Measurements from ENCODE around the gene ALG9. TPM values are rescaled to one million over a fixed set of nuclear protein-coding genes. Genes with fewer than 3 reads are reported as not detected.

The ALG9 gene
- total RNA-seq, 1 experiment from 2014 or later: 23.7 TPM

GRCh38 chr11:111778047-111778558 is 93.3 kb downstream of the ALG9 start (continued):
- TF ChIP-seq CTCF (IDR thresholded peaks at IDR 0.05 in 2 of 3, conservative IDR thresholded peaks at IDR 0.05 in 1 of 3; ENCODE audit: borderline replicate concordance in 1 of 3, insufficient read depth in 1 of 3, low read depth in 2 of 3, low read length in 2 of 3): no peak
- no peak for TF ChIP-seq MAX (IDR thresholded peaks at IDR 0.05)
- no peak for TF ChIP-seq ELF1 (IDR thresholded peaks at IDR 0.05; ENCODE audit: borderline replicate concordance, low read depth)
- no peak for TF ChIP-seq CEBPB (IDR thresholded peaks at IDR 0.05; ENCODE audit: low read depth)
- no peak for TF ChIP-seq ZNF274 (IDR thresholded peaks at IDR 0.05; ENCODE audit: low read depth, low read length)
- TF ChIP-seq CBX3 (IDR thresholded peaks at IDR 0.05; ENCODE audit: low read depth): no peak

GRCh38 chr11:111777094-111778046 is 94.0 kb downstream of the ALG9 start:
- Histone ChIP-seq H3K27ac (ENCODE audit: low read depth, low read length) (no peak overlapping the region), H3K27me3 (ENCODE audit: insufficient read depth, low read length) (no peaks in the 10 kb centered on the region), H3K36me3 (ENCODE audit: control insufficient read depth in 1 of 2, insufficient read depth in 2 of 2, low read length in 2 of 2) (no peaks in the 10 kb centered on the region), H3K9me2 (ENCODE audit: insufficient read depth) (no peaks in the 10 kb centered on the region), H4K20me1 (ENCODE audit: insufficient read depth) (no peaks in the 10 kb centered on the region), H3K4me3 (replicated peaks in 1 of 2; ENCODE audit: low read depth in 1 of 2, low read length in 2 of 2) (no peak overlapping the region), H2AFZ (ENCODE audit: low read depth, low read length, poor library complexity, severe bottlenecking) (no peak overlapping the region), H3K9ac (ENCODE audit: low read length) (no peak overlapping the region), H3K9me3 (ENCODE audit: control insufficient read depth in 1 of 2, insufficient read depth in 1 of 2, low read depth in 1 of 2, low read length in 2 of 2) (no peaks in the 10 kb centered on the region), H3K79me2 (ENCODE audit: insufficient read depth, low read length) (no peaks in the 10 kb centered on the region), H3K4me2 (ENCODE audit: low read length) (no peak overlapping the region), H3K4me1 (ENCODE audit: control insufficient read depth in 1 of 2, insufficient read depth in 2 of 2, low read length in 2 of 2) (no peaks in the 10 kb centered on the region)
- peak; percentile 95 for ATAC-seq
- intact Hi-C loops (cut with micrococcal nuclease): loop anchor here (1.0 to 5.0 kb wide), 5 partner anchors 65 to 323 kb away; partner anchors contain the start of gene SIK2
- ChIA-PET POLR2A (interaction anchor here (1.3 kb wide), 1 partner anchor 173 kb away, joined by 4 read pairs; no protein-coding TSS in a partner anchor), CTCF (interaction anchor here (0.5 to 3.4 kb wide), 27 partner anchors 9 to 325 kb away, joined by 3 to 31 read pairs (median 3); partner anchors contain the start of gene PPP2R1B), RAD21 (ENCODE audit: low non-redundant PET in 1 of 2, low total read pairs in 2 of 2, uncharacterized antibody in 2 of 2, unreplicated experiment in 2 of 2) (interaction anchor here in 1 of 2 experiments (0.8 to 1.0 kb wide), 2 partner anchors 175 to 191 kb away, joined by 3 to 4 read pairs; partner anchors contain the start of gene SIK2)
- no TSS peak for BruUV-seq (replicated peaks)
- TF ChIP-seq, protein P1, sequence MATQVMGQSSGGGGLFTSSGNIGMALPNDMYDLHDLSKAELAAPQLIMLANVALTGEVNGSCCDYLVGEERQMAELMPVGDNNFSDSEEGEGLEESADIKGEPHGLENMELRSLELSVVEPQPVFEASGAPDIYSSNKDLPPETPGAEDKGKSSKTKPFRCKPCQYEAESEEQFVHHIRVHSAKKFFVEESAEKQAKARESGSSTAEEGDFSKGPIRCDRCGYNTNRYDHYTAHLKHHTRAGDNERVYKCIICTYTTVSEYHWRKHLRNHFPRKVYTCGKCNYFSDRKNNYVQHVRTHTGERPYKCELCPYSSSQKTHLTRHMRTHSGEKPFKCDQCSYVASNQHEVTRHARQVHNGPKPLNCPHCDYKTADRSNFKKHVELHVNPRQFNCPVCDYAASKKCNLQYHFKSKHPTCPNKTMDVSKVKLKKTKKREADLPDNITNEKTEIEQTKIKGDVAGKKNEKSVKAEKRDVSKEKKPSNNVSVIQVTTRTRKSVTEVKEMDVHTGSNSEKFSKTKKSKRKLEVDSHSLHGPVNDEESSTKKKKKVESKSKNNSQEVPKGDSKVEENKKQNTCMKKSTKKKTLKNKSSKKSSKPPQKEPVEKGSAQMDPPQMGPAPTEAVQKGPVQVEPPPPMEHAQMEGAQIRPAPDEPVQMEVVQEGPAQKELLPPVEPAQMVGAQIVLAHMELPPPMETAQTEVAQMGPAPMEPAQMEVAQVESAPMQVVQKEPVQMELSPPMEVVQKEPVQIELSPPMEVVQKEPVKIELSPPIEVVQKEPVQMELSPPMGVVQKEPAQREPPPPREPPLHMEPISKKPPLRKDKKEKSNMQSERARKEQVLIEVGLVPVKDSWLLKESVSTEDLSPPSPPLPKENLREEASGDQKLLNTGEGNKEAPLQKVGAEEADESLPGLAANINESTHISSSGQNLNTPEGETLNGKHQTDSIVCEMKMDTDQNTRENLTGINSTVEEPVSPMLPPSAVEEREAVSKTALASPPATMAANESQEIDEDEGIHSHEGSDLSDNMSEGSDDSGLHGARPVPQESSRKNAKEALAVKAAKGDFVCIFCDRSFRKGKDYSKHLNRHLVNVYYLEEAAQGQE (IDR thresholded peaks at IDR 0.05; ENCODE audit: low read depth): no peak
- TF ChIP-seq RAD21 (IDR thresholded peaks at IDR 0.05; ENCODE audit: low read depth) (peak; percentile 95), FOSL1 (IDR thresholded peaks at IDR 0.05; ENCODE audit: low read depth) (no peak), CEBPB (IDR thresholded peaks at IDR 0.05; ENCODE audit: low read depth) (no peak), MAX (IDR thresholded peaks at IDR 0.05) (peak; percentile 25; the same call in 1 of the 2 replicates), SIN3A (IDR thresholded peaks at IDR 0.05; ENCODE audit: low read depth) (peak; percentile 25; the same call in 1 of the 2 replicates), POLR2AphosphoS5 (IDR thresholded peaks at IDR 0.05; ENCODE audit: low read depth, low read length) (no peak), CTCF (IDR thresholded peaks at IDR 0.05 in 2 of 3, conservative IDR thresholded peaks at IDR 0.05 in 1 of 3; ENCODE audit: borderline replicate concordance in 1 of 3, insufficient read depth in 1 of 3, low read depth in 2 of 3, low read length in 2 of 3) (peak; percentile 68 to 93 (median 82))
- TF ChIP-seq, protein P2, sequence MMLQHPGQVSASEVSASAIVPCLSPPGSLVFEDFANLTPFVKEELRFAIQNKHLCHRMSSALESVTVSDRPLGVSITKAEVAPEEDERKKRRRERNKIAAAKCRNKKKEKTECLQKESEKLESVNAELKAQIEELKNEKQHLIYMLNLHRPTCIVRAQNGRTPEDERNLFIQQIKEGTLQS (IDR thresholded peaks at IDR 0.05): no peak
- peak; percentile 53 for DNase-seq (ENCODE audit: low read depth, low spot score)

Measured in HCT116 (cell line).